ENCODE results near the gene NACC1. TPM values are rescaled to one million over a fixed set of nuclear protein-coding genes. Genes with fewer than 3 reads are reported as not detected.

Gene NACC1
- polyA plus RNA-seq, 2 of the 4 experiments (the other 2 are of a cell fraction): 26.1 to 37.9 TPM

DNA sequence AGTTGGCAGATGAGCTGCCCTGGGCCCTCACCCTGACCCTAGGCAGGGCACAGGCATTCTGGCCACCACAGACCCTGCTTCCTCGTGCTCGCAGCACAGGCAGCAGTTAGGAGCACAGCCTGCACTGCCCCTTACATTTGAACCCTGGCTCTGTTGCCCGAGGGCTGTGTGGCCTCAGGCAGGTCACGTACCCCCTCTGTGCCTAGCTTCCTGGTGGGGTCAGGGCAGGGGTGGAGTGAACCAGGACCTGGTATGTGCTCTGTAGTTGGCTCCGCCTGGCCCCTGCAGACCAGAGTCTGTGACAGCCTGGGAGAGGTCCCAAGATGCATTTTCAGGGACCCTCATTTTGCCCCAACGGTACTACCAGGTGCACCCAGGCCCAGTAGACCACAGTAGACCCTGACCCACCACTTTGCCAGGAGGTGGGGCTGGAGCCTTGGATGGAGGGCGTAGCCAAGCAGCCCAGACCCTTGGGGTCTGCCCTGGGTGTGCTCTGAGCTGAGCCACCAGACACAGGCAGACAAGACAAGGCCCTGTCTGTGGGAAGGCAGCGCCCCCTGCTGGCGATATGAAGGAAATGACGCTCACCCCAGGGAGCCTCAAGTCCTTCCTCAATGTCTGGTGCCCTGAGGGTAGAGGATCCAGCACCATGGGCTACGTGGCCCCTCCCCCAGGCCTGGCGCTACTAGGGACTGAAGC, 24.5 kb upstream of the NACC1 start:
- no peak for TF ChIP-seq EHMT2 (IDR thresholded peaks at IDR 0.05; ENCODE audit: low read depth)
- TF ChIP-seq, protein P1, sequence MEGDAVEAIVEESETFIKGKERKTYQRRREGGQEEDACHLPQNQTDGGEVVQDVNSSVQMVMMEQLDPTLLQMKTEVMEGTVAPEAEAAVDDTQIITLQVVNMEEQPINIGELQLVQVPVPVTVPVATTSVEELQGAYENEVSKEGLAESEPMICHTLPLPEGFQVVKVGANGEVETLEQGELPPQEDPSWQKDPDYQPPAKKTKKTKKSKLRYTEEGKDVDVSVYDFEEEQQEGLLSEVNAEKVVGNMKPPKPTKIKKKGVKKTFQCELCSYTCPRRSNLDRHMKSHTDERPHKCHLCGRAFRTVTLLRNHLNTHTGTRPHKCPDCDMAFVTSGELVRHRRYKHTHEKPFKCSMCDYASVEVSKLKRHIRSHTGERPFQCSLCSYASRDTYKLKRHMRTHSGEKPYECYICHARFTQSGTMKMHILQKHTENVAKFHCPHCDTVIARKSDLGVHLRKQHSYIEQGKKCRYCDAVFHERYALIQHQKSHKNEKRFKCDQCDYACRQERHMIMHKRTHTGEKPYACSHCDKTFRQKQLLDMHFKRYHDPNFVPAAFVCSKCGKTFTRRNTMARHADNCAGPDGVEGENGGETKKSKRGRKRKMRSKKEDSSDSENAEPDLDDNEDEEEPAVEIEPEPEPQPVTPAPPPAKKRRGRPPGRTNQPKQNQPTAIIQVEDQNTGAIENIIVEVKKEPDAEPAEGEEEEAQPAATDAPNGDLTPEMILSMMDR (IDR thresholded peaks at IDR 0.05): peak; percentile 81
- TF ChIP-seq, protein P2, sequence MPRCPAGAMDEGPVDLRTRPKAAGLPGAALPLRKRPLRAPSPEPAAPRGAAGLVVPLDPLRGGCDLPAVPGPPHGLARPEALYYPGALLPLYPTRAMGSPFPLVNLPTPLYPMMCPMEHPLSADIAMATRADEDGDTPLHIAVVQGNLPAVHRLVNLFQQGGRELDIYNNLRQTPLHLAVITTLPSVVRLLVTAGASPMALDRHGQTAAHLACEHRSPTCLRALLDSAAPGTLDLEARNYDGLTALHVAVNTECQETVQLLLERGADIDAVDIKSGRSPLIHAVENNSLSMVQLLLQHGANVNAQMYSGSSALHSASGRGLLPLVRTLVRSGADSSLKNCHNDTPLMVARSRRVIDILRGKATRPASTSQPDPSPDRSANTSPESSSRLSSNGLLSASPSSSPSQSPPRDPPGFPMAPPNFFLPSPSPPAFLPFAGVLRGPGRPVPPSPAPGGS (IDR thresholded peaks at IDR 0.05): no peak
- no peak for TF ChIP-seq HOXB5 (CRISPR knock-in tag; IDR thresholded peaks at IDR 0.05)
- no peak for TF ChIP-seq CEBPB (IDR thresholded peaks at IDR 0.05)
- no peak for TF ChIP-seq TFCP2L1 (CRISPR knock-in tag; IDR thresholded peaks at IDR 0.05)
- TF ChIP-seq SMC3 (IDR thresholded peaks at IDR 0.05): peak; percentile 84
- peak; percentile 89 to 94 for TF ChIP-seq RAD21 (conservative IDR thresholded peaks at IDR 0.05 in 1 of 2, IDR thresholded peaks at IDR 0.05 in 1 of 2)
- 21% methylated on average over 4 of the region's 12 CpGs for WGBS (ENCODE audit: missing lambda C conversion rate)
- FAIRE-seq (no peak), ATAC-seq (peak; percentile 72 to 87), DNase-seq (ENCODE audit: low read depth in 1 of 2, low spot score in 1 of 2) (peak; percentile 76 to 86)
- CTCF ChIA-PET: interaction anchor here (0.6 to 9.1 kb wide), 49 partner anchors 10 to 328 kb away, joined by 3 to 309 read pairs (median 5); partner anchors contain the start of genes DAND5, IER2, NACC1 and STX10
- Histone ChIP-seq H3K4me1 (peaks cover 57% of the 10 kb centered on the region), H3K9me3 (no peaks in the 10 kb centered on the region), H3K4me3 (no peak overlapping the region), H3K4me2 (peak overlapping the region; percentile 36; the same call in 2 of the 3 replicates), H3K27ac (peak overlapping the region in 1 of 2 experiments; percentile 79; a peak in 3 of 6 replicates)
- POLR2A ChIA-PET: interaction anchor here (0.5 to 0.7 kb wide), 2 partner anchors 32 to 111 kb away, joined by 3 to 9 read pairs; no protein-coding TSS in a partner anchor

DNA sequence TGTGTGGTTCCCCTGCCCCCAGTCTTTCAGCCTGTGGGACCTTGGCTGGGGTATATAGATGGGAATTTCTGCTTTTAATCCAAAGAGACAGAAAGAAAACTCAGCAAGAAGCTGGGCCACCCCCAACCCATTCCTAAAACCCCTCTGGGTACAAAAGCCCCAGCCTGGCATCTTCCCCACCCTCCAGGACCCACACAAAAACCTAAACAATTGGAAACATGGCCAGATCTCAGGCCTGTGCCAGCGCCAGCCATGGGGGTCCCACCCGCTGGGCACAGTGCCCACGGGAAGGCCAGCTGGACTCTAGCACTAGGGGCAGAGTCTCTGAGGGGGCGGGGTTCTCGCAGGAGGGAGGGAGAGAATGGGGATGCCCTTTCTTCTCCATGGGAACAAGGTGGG, 24.0 kb upstream of the NACC1 start:
- DNase-seq (ENCODE audit: low read depth in 1 of 2, low spot score in 1 of 2) (no peak), ATAC-seq (peak in 1 of 2 experiments; percentile 18; a peak in 3 of 6 replicates), FAIRE-seq (no peak)
- POLR2A ChIA-PET: interaction anchor here (0.5 to 0.7 kb wide), 2 partner anchors 31 to 111 kb away, joined by 3 to 9 read pairs; no protein-coding TSS in a partner anchor
- peaks cover 57% of the 10 kb centered on the region for H3K4me1 ChIP-seq
- no peaks in the 10 kb centered on the region for H3K9me3 ChIP-seq
- peak overlapping the region in 1 of 2 experiments; percentile 60; a peak in 2 of 6 replicates for H3K27ac ChIP-seq
- 18% methylated on average over 4 of the region's 5 CpGs for whole genome bisulfite sequencing (ENCODE audit: missing lambda C conversion rate)
- CTCF ChIA-PET: interaction anchor here (0.6 to 9.1 kb wide), 49 partner anchors 10 to 328 kb away, joined by 3 to 309 read pairs (median 5); partner anchors contain the start of genes DAND5, IER2 and STX10
- no peak for TF ChIP-seq KDM5A (IDR thresholded peaks at IDR 0.05)
- TF ChIP-seq, protein P1 (IDR thresholded peaks at IDR 0.05): no peak
- no peak for TF ChIP-seq RARB (CRISPR knock-in tag; IDR thresholded peaks at IDR 0.05)
- no peak for TF ChIP-seq PHF8 (IDR thresholded peaks at IDR 0.05; ENCODE audit: borderline replicate concordance, low read depth)
- TF ChIP-seq ZNF302 (CRISPR knock-in tag; IDR thresholded peaks at IDR 0.05): no peak
- TF ChIP-seq, protein P3, sequence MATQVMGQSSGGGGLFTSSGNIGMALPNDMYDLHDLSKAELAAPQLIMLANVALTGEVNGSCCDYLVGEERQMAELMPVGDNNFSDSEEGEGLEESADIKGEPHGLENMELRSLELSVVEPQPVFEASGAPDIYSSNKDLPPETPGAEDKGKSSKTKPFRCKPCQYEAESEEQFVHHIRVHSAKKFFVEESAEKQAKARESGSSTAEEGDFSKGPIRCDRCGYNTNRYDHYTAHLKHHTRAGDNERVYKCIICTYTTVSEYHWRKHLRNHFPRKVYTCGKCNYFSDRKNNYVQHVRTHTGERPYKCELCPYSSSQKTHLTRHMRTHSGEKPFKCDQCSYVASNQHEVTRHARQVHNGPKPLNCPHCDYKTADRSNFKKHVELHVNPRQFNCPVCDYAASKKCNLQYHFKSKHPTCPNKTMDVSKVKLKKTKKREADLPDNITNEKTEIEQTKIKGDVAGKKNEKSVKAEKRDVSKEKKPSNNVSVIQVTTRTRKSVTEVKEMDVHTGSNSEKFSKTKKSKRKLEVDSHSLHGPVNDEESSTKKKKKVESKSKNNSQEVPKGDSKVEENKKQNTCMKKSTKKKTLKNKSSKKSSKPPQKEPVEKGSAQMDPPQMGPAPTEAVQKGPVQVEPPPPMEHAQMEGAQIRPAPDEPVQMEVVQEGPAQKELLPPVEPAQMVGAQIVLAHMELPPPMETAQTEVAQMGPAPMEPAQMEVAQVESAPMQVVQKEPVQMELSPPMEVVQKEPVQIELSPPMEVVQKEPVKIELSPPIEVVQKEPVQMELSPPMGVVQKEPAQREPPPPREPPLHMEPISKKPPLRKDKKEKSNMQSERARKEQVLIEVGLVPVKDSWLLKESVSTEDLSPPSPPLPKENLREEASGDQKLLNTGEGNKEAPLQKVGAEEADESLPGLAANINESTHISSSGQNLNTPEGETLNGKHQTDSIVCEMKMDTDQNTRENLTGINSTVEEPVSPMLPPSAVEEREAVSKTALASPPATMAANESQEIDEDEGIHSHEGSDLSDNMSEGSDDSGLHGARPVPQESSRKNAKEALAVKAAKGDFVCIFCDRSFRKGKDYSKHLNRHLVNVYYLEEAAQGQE (IDR thresholded peaks at IDR 0.05): no peak
- TF ChIP-seq SREBF2 (IDR thresholded peaks at IDR 0.05): no peak
- no peak for TF ChIP-seq KDM1A (IDR thresholded peaks at IDR 0.05; ENCODE audit: low read depth)
- no peak for TF ChIP-seq EHMT2 (IDR thresholded peaks at IDR 0.05; ENCODE audit: low read depth)
- TF ChIP-seq, protein P4, sequence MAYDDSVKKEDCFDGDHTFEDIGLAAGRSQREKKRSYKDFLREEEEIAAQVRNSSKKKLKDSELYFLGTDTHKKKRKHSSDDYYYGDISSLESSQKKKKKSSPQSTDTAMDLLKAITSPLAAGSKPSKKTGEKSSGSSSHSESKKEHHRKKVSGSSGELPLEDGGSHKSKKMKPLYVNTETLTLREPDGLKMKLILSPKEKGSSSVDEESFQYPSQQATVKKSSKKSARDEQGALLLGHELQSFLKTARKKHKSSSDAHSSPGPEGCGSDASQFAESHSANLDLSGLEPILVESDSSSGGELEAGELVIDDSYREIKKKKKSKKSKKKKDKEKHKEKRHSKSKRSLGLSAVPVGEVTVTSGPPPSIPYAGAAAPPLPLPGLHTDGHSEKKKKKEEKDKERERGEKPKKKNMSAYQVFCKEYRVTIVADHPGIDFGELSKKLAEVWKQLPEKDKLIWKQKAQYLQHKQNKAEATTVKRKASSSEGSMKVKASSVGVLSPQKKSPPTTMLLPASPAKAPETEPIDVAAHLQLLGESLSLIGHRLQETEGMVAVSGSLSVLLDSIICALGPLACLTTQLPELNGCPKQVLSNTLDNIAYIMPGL (CRISPR knock-in tag; IDR thresholded peaks at IDR 0.05; ENCODE audit: borderline replicate concordance): no peak
- TF ChIP-seq NPAS2 (CRISPR knock-in tag; IDR thresholded peaks at IDR 0.05; ENCODE audit: borderline replicate concordance): no peak
- peak overlapping the region; percentile 36; the same call in 2 of the 3 replicates for H3K4me2 ChIP-seq
- no peak overlapping the region for H3K4me3 ChIP-seq
